Measurements from ENCODE around the gene SEBOX. TPM values are rescaled to one million over a fixed set of nuclear protein-coding genes. Genes with fewer than 3 reads are reported as not detected.
A peak's percentile ranks its signal among the peaks of the same experiment; 100 is the strongest.

Gene SEBOX
- total RNA-seq, 2 donors from 2014 or later, result not detected

GRCh38 chr17:28317966-28318758 is 46.8 kb downstream of the SEBOX start:
- peaks cover 44% of the 10 kb centered on the region for H3K4me1 Mint-ChIP-seq
- peak; percentile 84 for DNase-seq
- peak overlapping the region; percentile 77 for H3K27ac ChIP-seq (ENCODE audit: low read depth, low read length)
- H3K27ac Mint-ChIP-seq, result peak overlapping the region; percentile 88
- no peaks in the 10 kb centered on the region for H3K9me3 ChIP-seq (ENCODE audit: control insufficient read depth, low read length)
- H3K36me3 ChIP-seq (ENCODE audit: control insufficient read depth, insufficient read depth, low read length), result no peaks in the 10 kb centered on the region
- H3K9me3 Mint-ChIP-seq, result no peaks in the 10 kb centered on the region
- peaks cover 5% of the 10 kb centered on the region for H3K27me3 ChIP-seq (ENCODE audit: control insufficient read depth, insufficient read depth, low read length, poor library complexity, severe bottlenecking)
- H3K4me3 ChIP-seq (ENCODE audit: low read length), result peak overlapping the region; percentile 94
- no peaks in the 10 kb centered on the region for H3K4me1 ChIP-seq (ENCODE audit: control insufficient read depth, insufficient read depth, low read length)
- H3K9ac ChIP-seq (ENCODE audit: extremely low read depth, low read length, poor library complexity, severe bottlenecking), result no peak overlapping the region
- peak overlapping the region; percentile 91 for H3K4me3 Mint-ChIP-seq
- TF ChIP-seq CTCF (conservative IDR thresholded peaks at IDR 0.05), result no peak
- H3K27me3 Mint-ChIP-seq (ENCODE audit: insufficient read depth), result peaks cover 15% of the 10 kb centered on the region
- 12 to 16% methylated on average over 10 to 40 of the region's 40 CpGs for WGBS, 2 experiments (ENCODE audit: insufficient coverage in 1 of 2, insufficient read length in 1 of 2)
- H3K36me3 Mint-ChIP-seq (ENCODE audit: low read depth), result peaks cover 14% of the 10 kb centered on the region

- H3K4me3 Mint-ChIP-seq, result peak overlapping the region; percentile 91
These were observed 47.7 kb downstream of the SEBOX start for GRCh38 chr17:28317099-28317965.

More at GRCh38 chr17:28317099-28317965, 47.7 kb downstream of the SEBOX start:
- Histone ChIP-seq H3K4me3 (ENCODE audit: low read length) (peak overlapping the region; percentile 94), H3K4me1 (ENCODE audit: control insufficient read depth, insufficient read depth, low read length) (no peaks in the 10 kb centered on the region), H3K9me3 (ENCODE audit: control insufficient read depth, low read length) (no peaks in the 10 kb centered on the region), H3K27ac (ENCODE audit: low read depth, low read length) (no peak overlapping the region), H3K9ac (ENCODE audit: extremely low read depth, low read length, poor library complexity, severe bottlenecking) (no peak overlapping the region), H3K27me3 (ENCODE audit: control insufficient read depth, insufficient read depth, low read length, poor library complexity, severe bottlenecking) (peaks cover 5% of the 10 kb centered on the region), H3K36me3 (ENCODE audit: control insufficient read depth, insufficient read depth, low read length) (no peaks in the 10 kb centered on the region)
- WGBS, 2 experiments (ENCODE audit: insufficient coverage in 1 of 2, insufficient read length in 1 of 2), result 77 to 84% methylated on average over 17 to 21 of the region's 21 CpGs
- TF ChIP-seq CTCF (conservative IDR thresholded peaks at IDR 0.05), result no peak
- no peaks in the 10 kb centered on the region for H3K9me3 Mint-ChIP-seq
- H3K27me3 Mint-ChIP-seq (ENCODE audit: insufficient read depth), result peaks cover 15% of the 10 kb centered on the region
- no peak overlapping the region for H3K27ac Mint-ChIP-seq
- peaks cover 10% of the 10 kb centered on the region for H3K36me3 Mint-ChIP-seq (ENCODE audit: low read depth)
- peaks cover 38% of the 10 kb centered on the region for H3K4me1 Mint-ChIP-seq
- peak; percentile 72 for DNase-seq

Measured in endodermal cell (in vitro differentiated cells).